Activated CD4-positive, alpha-beta T cell treated with anti-CD3 and anti-CD28 coated beads, Interleukin-2, amount 10 ng/mL, durations not matched to agents 24 days and 14 days (primary cell): ENCODE results near the gene COX5A. TPM values are rescaled to one million over a fixed set of nuclear protein-coding genes. Genes with fewer than 3 reads are reported as not detected.

Source experiments
- DNase-seq: peaks from one replicate; pipeline ENCODE4 v3.0.0; 2022
- H3K27ac Mint-ChIP-seq: one replicate; pipeline ENCODE4 v1.8.0; 2022; ENCODE audit warnings: mild to moderate bottlenecking, mixed read lengths
- H3K27me3 Mint-ChIP-seq: one replicate; pipeline ENCODE4 v1.8.0; 2022; ENCODE audit warnings: mixed read lengths
- H3K36me3 Mint-ChIP-seq: one replicate; pipeline ENCODE4 v1.8.0; 2022; ENCODE audit warnings: low read depth, mild to moderate bottlenecking, mixed read lengths
- H3K4me1 Mint-ChIP-seq: one replicate; pipeline ENCODE4 v1.8.0; 2021; ENCODE audit warnings: mixed read lengths
- H3K4me3 Mint-ChIP-seq: one replicate; pipeline ENCODE4 v1.8.0; 2022; ENCODE audit warnings: mild to moderate bottlenecking, moderate library complexity, mixed read lengths
- H3K9me3 Mint-ChIP-seq: one replicate; pipeline ENCODE4 v1.8.0; 2021; ENCODE audit warnings: mixed read lengths
- intact Hi-C: fragments of 100-400 bp; cut with micrococcal nuclease; formaldehyde crosslinking; loops from one replicate; pipeline ENCODE4 v1.15.1; 2023
- total RNA-seq: library from RNA; stranded (reverse); gene quantifications from 2 replicates; pipeline ENCODE4 v1.2.3, GENCODE V29; 2022

COX5A gene
- total RNA-seq = 314 and 317 TPM in 2 replicates

GRCh38 chr15:74937590-74938371 is at the start of gene COX5A:
COX5A (minus strand) TSS chr15:74938073; CDS start chr15:74938014, 59 bp downstream.
- H3K4me3 Mint-ChIP-seq = peak within 1 kb of the TSS; percentile 92
- peaks cover under 1% of the 10 kb centered on the region for H3K27me3 Mint-ChIP-seq
- peak; percentile 97 for DNase-seq
- peaks cover 17% of the 10 kb centered on the region for H3K36me3 Mint-ChIP-seq
- peaks cover 23% of the 10 kb centered on the region for H3K4me1 Mint-ChIP-seq
- no peaks in the 10 kb centered on the region for H3K9me3 Mint-ChIP-seq
- intact Hi-C loops = loop anchor here (1.0 to 10.0 kb wide), 7 partner anchors 19 to 515 kb away; partner anchors contain the start of genes CLK3, FAM219B, MAN2C1 and RPP25
- peak within 1 kb of the TSS; percentile 88 for H3K27ac Mint-ChIP-seq

DNA sequence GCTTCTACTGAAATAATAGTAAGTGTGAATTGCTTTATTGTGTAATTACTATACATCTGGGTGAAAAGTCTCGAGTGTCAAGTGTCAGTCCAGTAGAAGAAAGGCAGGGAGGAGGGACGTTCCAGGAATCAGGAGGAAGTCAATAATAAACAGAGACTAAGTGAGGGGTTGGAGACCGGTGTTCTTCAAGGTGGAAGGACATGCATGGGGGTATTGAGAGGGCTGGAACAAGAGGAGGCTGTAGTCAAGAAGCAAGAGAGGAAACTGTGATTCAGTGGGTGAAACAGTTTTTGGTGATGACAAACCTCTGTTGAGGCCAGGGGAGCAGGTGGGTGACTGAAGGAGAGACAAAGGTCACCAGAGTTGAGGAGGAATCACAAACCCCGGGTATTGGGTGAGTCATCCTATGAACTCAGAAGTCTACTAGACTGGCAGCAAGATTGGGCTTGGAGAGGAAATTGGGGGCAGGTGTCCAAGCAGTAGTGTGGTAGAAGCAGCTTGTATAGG is 45.9 kb upstream of the COX5A start:
- Mint-ChIP-seq H3K36me3 (no peaks in the 10 kb centered on the region), H3K27me3 (peaks cover 10% of the 10 kb centered on the region), H3K9me3 (no peaks in the 10 kb centered on the region), H3K27ac (peak overlapping the region; percentile 67), H3K4me3 (peak overlapping the region; percentile 5), H3K4me1 (peaks cover 7% of the 10 kb centered on the region)
- intact Hi-C loops = loop anchor here (1.0 kb wide), 2 partner anchors 12 to 22 kb away; partner anchors contain the start of gene SCAMP5
- peak; percentile 67 for DNase-seq

DNA sequence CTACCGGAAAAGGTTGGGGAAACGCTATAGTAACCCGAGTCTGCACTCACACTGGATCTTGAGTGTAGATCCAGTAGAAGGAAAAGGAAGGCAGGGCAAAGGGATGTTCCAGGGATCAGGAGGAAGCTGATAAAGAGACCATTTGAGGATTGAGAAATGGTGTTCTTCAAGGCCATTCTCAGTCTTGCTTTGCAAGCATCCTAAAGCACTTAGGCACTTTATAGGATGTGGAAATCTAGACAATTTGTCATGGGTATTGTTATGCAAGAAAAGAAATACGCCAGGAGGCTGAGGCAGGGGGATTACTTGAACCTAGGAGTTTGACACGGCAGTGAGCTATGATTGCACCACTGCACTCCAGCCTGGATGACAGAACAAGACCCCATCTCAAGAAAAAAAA is 44.3 kb upstream of the COX5A start:
- Mint-ChIP-seq H3K36me3 (no peaks in the 10 kb centered on the region), H3K27ac (no peak overlapping the region), H3K9me3 (no peaks in the 10 kb centered on the region), H3K4me3 (no peak overlapping the region), H3K4me1 (peaks cover 20% of the 10 kb centered on the region), H3K27me3 (peaks cover 10% of the 10 kb centered on the region)
- no peak for DNase-seq
- intact Hi-C loops = no loop called here

- H3K4me1 Mint-ChIP-seq = peaks cover 13% of the 10 kb centered on the region
Observed at GRCh38 chr15:74978503-74978902, 40.6 kb upstream of the COX5A start.

GRCh38 chr15:74978077-74978476 is 40.2 kb upstream of the COX5A start:
- H3K4me3 Mint-ChIP-seq = no peak overlapping the region
- H3K36me3 Mint-ChIP-seq = no peaks in the 10 kb centered on the region
- no peak for DNase-seq
- H3K9me3 Mint-ChIP-seq = no peaks in the 10 kb centered on the region
- H3K4me1 Mint-ChIP-seq = peaks cover 13% of the 10 kb centered on the region
- peak overlapping the region; percentile 67 for H3K27ac Mint-ChIP-seq
- intact Hi-C loops = loop anchor here (1.0 kb wide), 1 partner anchor 19 kb away; no protein-coding TSS in a partner anchor
- H3K27me3 Mint-ChIP-seq = peaks cover 8% of the 10 kb centered on the region

More at GRCh38 chr15:74978503-74978902, 40.6 kb upstream of the COX5A start:
- Mint-ChIP-seq H3K4me3 (no peak overlapping the region), H3K36me3 (no peaks in the 10 kb centered on the region), H3K27me3 (peaks cover 8% of the 10 kb centered on the region), H3K27ac (no peak overlapping the region), H3K9me3 (no peaks in the 10 kb centered on the region)
- intact Hi-C loops = loop anchor here (1.0 kb wide), 1 partner anchor 19 kb away; no protein-coding TSS in a partner anchor
- no peak for DNase-seq

DNA sequence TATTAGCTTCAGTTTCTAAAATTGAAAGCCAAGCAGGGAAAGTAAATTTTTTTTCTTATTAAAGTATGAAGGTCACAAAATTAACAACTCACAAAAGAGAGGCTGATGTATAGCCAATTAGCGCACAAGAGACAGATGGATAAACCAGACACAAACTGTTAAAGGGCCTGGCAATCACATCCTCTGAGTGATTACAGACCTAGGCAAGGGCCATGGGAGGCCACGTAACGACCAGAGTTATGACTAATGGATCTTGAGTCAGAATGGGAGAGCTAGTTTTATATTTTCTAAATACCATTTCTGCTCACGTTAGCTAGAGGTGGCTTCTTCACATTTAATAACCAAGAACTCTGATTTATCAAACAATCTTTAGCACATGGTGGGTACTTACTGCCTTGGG is 39.7 kb upstream of the COX5A start:
- intact Hi-C loops = no loop called here
- DNase-seq = no peak
- peak overlapping the region; percentile 67 for H3K27ac Mint-ChIP-seq
- H3K4me3 Mint-ChIP-seq = no peak overlapping the region
- H3K27me3 Mint-ChIP-seq = peaks cover 13% of the 10 kb centered on the region
- no peaks in the 10 kb centered on the region for H3K36me3 Mint-ChIP-seq
- H3K4me1 Mint-ChIP-seq = peaks cover 13% of the 10 kb centered on the region
- H3K9me3 Mint-ChIP-seq = no peaks in the 10 kb centered on the region

DNA sequence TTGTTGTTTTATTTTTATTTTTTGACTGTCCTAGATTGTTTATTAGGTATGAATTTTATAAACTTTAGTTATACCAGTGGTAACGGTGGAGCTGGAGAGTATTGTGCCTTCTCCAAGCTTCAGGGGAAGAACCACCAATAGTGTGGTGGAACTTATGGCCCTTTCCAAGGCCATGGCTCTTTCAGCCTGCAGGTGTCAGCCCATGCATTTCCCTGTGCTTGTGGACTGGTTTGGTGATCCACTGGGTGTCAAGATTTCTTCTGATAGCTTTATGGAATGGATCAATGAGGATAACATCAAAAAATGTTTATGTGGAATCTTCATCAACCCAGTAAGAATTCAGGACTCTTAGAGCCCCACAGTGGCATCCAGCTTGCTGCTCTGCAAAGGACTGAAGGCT is 38.3 kb upstream of the COX5A start:
- peaks cover 13% of the 10 kb centered on the region for H3K27me3 Mint-ChIP-seq
- H3K27ac Mint-ChIP-seq = no peak overlapping the region
- H3K36me3 Mint-ChIP-seq = no peaks in the 10 kb centered on the region
- no peaks in the 10 kb centered on the region for H3K9me3 Mint-ChIP-seq
- peaks cover 13% of the 10 kb centered on the region for H3K4me1 Mint-ChIP-seq
- H3K4me3 Mint-ChIP-seq = no peak overlapping the region
- intact Hi-C loops = no loop called here
- no peak for DNase-seq

DNA sequence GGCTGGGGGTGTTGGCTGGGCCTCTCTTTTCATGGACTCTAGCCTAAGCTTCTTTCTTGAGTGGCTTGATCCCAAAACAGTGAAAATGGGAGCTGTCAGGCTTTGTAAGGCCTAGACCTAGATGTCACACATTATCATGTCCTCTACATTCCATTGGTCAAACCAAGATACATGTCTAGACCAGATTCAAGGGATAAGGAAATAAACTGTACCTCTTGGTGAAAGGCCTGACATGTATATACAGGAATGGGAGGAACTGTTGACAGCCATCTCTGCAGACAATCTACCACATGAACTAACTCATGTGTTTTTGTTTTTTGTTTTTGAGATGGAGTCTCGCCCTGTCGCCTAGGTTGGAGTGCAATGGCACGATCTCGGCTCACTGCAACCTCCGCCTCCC is 29.8 kb upstream of the COX5A start:
- Mint-ChIP-seq H3K27me3 (peaks cover 6% of the 10 kb centered on the region), H3K4me1 (no peaks in the 10 kb centered on the region), H3K9me3 (no peaks in the 10 kb centered on the region), H3K4me3 (no peak overlapping the region), H3K27ac (no peak overlapping the region), H3K36me3 (no peaks in the 10 kb centered on the region)
- no peak for DNase-seq
- intact Hi-C loops = no loop called here

GRCh38 chr15:74964794-74965193 is 26.9 kb upstream of the COX5A start:
- H3K4me3 Mint-ChIP-seq = no peak overlapping the region
- no peak for DNase-seq
- intact Hi-C loops = no loop called here
- no peaks in the 10 kb centered on the region for H3K36me3 Mint-ChIP-seq
- peaks cover 19% of the 10 kb centered on the region for H3K27me3 Mint-ChIP-seq
- H3K4me1 Mint-ChIP-seq = peaks cover 10% of the 10 kb centered on the region
- no peaks in the 10 kb centered on the region for H3K9me3 Mint-ChIP-seq
- no peak overlapping the region for H3K27ac Mint-ChIP-seq

- intact Hi-C loops = no loop called here
- H3K9me3 Mint-ChIP-seq = no peaks in the 10 kb centered on the region
- peaks cover 34% of the 10 kb centered on the region for H3K27me3 Mint-ChIP-seq
- no peak overlapping the region for H3K27ac Mint-ChIP-seq
- DNase-seq = no peak
- H3K4me3 Mint-ChIP-seq = no peak overlapping the region
- H3K36me3 Mint-ChIP-seq = no peaks in the 10 kb centered on the region
- peaks cover 20% of the 10 kb centered on the region for H3K4me1 Mint-ChIP-seq
Observed at GRCh38 chr15:74963213-74963612, 25.3 kb upstream of the COX5A start.

DNA sequence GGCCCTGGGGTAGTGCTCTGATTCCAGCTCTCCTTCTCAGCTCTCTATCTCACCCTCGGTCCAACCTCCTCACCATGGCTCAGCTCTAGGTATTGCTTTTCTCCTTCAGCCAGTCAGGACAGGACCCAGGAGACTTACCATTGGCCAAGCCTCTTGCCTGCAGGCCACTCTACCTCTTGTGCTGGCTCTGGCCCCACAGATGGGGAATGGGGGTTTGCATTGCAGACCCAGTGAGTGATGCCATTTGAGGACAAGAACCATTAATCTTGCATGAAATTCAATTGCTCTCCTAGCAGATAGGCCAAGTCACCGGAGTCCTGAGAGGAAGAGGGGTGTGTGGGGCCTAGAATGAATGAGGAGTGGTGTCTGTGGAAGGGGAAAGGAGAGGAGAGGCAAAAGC is 24.8 kb upstream of the COX5A start:
- DNase-seq = no peak
- Mint-ChIP-seq H3K9me3 (no peaks in the 10 kb centered on the region), H3K4me3 (no peak overlapping the region), H3K36me3 (no peaks in the 10 kb centered on the region), H3K27me3 (peaks cover 39% of the 10 kb centered on the region), H3K4me1 (peaks cover 24% of the 10 kb centered on the region), H3K27ac (no peak overlapping the region)
- intact Hi-C loops = no loop called here

DNA sequence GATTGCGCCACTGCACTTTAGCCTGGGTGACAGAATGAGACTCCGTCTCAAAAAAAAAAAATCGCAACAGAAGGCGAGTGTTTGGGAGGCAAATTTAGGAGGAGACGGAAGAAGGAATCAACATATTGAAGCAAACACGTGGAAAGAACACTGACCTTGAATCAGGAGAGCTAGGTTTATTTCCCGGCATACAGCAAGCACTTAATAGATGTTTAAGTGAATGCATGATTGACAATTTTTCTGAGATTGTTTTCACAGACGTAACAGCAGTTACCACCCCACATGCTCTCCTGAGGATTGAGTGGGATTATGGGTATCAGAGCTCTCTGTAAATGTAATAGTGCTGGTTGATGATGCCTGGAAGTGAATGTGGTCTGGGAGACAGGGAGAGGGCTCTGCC is 24.3 kb upstream of the COX5A start:
- no peaks in the 10 kb centered on the region for H3K9me3 Mint-ChIP-seq
- H3K4me1 Mint-ChIP-seq = peaks cover 24% of the 10 kb centered on the region
- no peak overlapping the region for H3K4me3 Mint-ChIP-seq
- no peaks in the 10 kb centered on the region for H3K36me3 Mint-ChIP-seq
- H3K27me3 Mint-ChIP-seq = peaks cover 43% of the 10 kb centered on the region
- no peak for DNase-seq
- intact Hi-C loops = no loop called here
- no peak overlapping the region for H3K27ac Mint-ChIP-seq

DNA sequence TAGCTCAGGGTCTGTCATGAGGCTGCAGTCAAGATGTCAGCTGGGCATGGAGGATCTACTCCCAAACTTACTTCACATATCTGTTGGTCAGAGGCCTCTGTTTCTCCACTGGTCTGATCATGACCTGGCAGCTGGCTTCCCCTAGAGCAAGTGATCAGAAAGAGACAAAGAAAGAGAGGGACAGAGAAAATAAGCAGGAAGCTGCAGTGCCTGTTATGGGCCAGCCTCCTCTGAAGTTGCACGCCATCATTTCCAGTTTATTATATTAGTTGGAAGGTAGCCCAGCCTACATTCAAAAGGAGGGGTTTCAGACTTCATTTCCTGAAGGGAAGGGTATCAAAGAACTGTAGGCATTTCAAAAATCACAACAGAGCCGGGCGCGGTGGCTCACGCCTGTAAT is 23.7 kb upstream of the COX5A start:
- intact Hi-C loops = loop anchor here (1.0 to 2.0 kb wide), 2 partner anchors 23 to 33 kb away; partner anchors contain the start of gene SCAMP5
- DNase-seq = no peak
- Mint-ChIP-seq H3K4me3 (no peak overlapping the region), H3K4me1 (peaks cover 24% of the 10 kb centered on the region), H3K36me3 (no peaks in the 10 kb centered on the region), H3K9me3 (no peaks in the 10 kb centered on the region), H3K27me3 (peaks cover 43% of the 10 kb centered on the region), H3K27ac (peak overlapping the region; percentile 82)

DNA sequence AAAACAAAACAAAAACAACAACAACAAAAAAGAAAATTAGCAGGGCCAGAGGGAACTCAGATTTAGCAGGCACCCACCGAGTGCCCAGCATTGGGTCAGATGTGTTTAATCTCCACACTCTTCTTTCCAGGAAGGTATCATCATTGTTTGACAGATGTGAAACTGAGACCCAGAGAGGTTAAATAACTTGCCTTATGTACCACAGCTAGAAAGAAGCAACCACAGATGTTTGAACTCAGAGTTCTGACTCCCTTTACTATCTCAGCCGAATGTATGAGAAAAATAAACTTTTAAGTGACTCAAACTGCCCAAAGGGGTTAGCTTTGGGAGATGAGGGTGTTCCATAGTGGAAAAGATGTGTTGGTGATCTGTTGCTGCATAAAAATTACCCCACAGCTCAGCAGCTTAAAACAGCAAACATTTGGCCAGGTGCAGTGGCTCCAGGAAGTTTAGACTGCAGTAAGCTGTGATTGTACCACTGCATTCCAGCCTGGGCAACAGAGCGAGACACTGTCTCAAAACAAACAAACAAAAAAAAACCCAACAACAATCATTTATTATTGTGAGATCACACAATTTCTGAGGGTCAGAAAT is 23.2 kb upstream of the COX5A start:
- H3K36me3 Mint-ChIP-seq = no peaks in the 10 kb centered on the region
- intact Hi-C loops = loop anchor here (1.0 to 2.0 kb wide), 2 partner anchors 23 to 34 kb away; partner anchors contain the start of gene SCAMP5
- no peak for DNase-seq
- H3K27ac Mint-ChIP-seq = peak overlapping the region; percentile 82
- no peaks in the 10 kb centered on the region for H3K9me3 Mint-ChIP-seq
- H3K4me3 Mint-ChIP-seq = peak overlapping the region; percentile 16
- peaks cover 43% of the 10 kb centered on the region for H3K27me3 Mint-ChIP-seq
- H3K4me1 Mint-ChIP-seq = peaks cover 24% of the 10 kb centered on the region
